ENCODE measurements around the gene CFAP92.

The CFAP92 gene, protein sequence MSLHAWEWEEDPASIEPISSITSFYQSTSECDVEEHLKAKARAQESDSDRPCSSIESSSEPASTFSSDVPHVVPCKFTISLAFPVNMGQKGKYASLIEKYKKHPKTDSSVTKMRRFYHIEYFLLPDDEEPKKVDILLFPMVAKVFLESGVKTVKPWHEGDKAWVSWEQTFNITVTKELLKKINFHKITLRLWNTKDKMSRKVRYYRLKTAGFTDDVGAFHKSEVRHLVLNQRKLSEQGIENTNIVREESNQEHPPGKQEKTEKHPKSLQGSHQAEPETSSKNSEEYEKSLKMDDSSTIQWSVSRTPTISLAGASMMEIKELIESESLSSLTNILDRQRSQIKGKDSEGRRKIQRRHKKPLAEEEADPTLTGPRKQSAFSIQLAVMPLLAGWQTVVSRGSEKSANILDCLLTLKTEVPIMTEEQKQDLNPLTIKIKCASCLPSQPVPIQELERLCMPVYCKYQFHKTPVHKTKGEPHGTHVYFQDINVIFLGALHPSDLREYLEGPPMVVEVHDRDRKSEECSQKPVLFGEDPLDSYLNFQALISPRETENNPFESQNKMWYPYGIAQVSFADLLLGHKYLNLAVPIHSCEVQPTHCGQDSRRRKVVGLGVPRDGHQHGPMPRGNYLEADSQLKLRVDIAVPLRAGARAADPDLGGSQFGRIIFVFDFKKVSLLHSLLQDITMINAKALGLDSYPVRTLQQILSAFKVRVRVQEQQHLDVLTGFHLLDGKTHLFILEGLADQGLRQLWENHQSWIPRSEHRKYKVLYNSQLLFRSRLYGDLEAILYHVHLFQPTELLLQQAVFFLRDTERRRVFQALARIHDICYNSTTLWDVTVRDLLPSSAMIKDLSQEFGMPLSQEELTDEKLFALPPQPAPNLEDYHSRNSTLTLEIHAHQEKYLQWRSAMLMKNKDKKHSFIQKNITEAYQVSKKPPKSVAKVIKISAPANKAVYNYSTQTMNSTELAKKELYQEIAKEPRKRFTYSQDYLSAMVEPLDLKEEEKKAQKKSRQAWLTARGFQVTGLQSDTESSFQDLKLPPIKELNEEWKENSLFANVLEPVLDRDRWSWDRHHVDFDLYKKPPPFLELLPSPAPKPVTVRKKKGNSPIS

DNA sequence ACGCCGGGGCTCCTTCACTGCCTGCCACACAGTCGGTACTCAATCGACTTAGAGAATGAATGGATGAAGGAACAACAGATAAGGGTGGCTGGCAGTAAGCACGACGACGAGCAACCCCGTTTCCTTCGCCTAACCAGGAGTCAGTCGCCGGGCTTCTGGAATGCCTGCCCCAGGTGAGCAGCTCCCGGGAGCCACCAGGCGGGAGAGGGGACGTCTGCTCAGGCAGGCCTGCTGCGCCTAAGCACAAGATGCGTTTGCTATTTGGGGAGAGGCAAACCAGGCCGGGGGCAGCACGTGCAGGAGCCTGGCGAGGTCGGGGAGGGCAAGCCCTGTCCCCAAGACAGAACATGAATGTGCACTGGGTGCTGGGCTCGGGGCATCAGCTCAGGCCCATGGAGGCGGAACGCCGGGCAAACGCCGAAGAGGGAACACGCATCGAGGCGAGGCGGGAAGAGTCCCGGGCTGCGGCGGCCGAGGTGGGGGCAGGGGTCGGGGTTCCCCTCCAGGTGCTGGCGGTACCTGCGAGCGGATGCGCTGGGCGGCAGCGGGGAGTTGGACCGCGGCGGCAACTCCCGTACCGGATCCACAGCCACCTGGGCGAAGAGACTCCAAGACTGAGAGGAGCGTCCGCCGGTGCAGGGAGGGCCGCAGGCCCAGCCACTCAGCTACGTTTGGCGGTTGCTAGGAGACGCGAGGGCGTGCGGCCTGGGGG, at the start of gene CFAP92:
CFAP92 (minus strand) TSS at position 616 of the 712 bp plus-strand sequence. CDS start 772 bp downstream, outside the sequence.
- DNase-seq, result peak in 56 of 58 donors; percentile 6 to 89 (median 66)

DNA sequence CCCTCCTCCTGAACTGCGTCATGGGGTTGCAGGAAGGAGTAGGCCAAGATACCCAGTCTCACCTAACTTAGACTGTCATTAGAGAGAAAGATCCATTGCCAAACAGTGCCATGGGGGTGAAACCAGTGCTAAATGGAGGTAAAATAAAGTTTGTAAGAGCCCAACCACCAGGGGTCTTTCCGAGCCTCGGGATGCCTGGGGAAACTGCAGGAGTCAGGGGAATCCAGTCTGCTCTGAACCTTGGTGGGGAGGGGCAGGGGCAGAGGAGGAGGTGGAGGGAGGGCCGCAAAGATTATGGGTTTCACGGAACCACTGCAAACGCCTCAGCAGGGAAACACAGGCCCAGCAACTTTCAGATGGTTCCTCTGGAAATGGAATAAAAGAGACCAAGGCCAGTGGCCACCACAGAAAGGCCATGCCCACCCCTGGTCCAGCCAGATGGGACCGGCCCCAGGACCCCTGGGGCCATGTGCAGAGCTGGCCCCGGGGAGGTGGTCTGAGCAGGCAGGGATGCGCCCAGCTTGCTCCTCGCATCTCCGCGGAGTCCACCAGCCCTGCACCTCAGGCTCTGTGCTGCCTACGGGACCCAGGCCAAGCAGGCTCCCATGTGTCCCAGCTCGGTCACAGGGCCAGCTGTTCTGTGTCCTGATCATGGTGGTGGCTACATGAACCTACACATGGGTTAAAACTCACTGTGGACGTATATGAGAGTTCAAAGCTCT, 46.9 kb upstream of the CFAP92 start:
- no peak for DNase-seq

GRCh38 chr3:129040039-129040336, 46.1 kb upstream of the CFAP92 start:
- DNase-seq, result no peak

DNA sequence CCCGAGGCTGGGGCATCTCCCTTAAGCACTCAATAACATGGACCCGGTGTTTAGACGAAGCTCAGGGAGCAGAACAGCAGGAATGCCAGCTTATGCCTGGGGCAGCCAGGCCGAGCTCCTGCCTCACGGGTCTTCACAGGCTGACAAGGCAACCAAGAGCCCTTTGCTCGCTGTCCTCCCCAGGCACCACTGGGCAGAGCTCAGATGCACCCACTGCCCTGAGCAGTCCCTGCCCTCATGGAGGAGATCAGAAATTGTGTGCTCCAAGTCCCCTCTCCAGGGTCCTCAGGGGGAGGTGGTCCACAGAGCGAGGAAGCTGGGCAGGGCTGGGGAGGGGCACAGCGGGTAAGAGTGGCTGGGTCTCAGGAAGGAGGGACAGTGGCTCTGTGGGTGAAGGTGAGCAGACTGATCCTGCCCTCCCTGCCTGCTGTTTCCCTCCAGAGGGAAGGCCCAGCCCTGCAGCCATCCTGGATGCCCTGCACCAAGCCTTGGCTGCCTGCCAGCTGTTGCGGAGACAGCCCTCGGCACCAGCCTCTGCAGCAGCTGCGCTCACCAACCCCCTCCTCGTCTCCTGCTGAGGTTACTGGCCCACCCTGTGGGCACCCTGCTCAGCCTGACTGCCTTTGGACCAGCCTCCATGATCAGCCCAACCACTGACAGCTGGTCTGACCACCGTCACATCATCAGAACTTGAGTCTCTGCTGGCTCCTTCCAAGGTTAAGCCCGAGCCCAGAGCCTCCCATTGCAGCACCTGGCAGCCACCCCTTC, 45.6 kb upstream of the CFAP92 start:
- DNase-seq, result peak in 2 of 58 donors; percentile 7 to 31

GRCh38 chr3:129038121-129038855, 44.4 kb upstream of the CFAP92 start:
- DNase-seq, result no peak

DNA sequence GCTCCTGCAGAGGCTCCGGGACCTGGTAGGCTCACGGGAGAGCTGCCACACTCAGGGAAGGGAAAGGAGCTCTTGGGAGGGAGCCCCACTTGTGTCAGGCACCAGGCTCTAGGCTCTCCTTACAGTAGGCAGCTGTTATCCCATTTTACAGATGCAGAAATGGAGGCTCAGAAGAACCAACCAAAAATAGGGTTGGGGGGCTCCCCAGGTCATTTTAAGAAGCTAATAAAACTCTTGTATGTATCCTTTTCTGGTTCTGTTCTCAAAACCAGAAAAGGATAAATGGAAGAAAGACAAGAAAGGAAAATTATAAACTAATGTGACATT, 43.2 kb upstream of the CFAP92 start:
- no peak for DNase-seq

- no peak for DNase-seq
Observed at GRCh38 chr3:129036222-129037092, 42.6 kb upstream of the CFAP92 start.

DNA sequence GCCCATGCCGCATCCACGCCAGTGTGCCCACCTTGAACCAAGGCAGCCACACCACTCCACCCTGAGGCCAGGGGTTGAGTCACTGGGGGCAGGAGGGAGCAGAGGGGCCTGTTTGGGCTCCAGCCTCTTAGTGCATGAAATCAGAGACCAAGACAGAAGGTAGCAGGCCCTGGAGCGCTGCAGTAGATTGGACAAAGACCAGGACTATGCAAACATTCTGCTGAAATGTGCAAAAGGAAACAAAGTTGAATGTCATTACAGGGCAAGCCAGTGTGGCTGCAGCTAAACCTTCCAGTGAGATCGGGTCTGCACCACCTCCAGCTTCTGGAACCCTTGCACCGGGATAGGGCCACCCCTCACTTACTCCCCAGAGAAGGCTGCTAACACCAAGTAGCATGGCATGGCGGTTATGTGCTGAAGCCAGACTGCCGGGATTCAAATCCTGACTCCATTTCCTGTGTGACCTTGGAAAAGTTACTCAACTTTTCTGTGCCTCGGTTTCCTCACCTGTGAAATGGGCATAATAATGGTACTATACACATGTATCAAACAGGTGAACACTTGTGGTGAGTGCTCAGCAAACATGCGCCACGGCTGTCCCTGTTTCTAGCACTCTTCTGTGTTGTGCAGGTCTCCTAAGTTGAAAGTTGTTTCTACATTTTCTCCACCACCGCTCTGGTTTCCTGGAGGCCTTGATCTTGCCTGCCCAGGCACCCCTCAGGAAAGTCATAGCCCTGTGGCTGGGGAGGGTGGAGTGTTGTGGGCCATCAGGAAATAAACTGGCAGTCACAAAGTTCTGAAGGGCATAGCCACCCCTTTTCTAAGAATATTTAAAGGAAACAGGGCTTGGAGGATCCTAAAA, 41.7 kb upstream of the CFAP92 start:
- DNase-seq, result no peak

DNA sequence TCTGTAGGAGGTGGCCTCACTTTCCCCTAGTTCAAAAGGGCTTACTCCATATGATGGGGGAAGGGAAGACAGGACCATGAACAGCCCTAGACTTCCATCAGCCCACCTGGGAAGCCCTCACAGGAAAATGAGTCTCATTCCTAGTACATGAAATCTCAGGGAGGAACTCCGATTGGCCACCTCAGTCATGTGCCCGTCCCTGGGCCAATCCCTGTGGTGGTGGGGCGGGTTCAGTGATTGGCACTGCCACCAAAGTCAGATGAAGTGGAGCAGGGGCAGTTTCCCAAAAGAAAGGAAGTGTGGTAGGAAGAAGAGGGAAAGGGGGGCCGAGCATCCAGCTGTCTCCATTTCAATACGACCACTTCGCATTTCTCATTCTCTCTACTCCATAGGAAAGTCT, 40.8 kb upstream of the CFAP92 start:
- no peak for DNase-seq

DNA sequence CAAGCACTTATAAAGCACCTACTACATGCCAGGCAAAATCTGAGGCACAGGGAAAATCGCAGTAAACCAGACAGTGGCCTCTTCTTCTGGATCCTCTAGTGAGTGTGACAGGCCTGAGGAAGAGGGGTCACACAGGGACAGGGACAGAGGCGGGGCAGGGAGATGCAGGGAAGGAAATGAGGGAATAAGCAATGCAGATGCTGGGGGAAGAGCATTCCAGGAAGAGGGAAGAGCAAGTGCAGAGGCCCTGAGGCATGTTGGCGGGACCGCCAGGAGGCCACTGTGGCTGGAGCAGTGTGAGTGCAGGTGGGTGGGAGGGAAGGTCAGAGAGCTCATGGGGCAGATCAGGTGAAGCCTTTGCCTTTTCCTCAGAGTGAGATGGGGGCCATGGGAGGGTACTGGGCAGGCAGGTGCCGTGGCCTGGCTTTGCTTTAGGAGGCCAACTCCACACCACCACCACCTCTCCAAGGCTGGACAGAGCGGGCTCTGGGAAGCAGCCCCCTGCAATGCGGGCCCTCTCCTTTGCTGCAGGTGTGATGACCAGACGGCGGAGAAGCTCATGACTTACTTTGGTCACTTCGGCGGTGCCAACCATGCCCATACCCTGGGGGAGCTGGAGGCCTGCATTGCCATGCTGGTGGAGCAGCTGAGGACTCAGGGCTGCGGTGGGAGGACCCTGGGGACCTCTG, 39.9 kb upstream of the CFAP92 start:
- DNase-seq, result no peak

- DNase-seq, result no peak
Observed at GRCh38 chr3:129033151-129033550, 39.3 kb upstream of the CFAP92 start.

- no peak for DNase-seq
Observed at GRCh38 chr3:129032716-129033115, 38.8 kb upstream of the CFAP92 start.

DNA sequence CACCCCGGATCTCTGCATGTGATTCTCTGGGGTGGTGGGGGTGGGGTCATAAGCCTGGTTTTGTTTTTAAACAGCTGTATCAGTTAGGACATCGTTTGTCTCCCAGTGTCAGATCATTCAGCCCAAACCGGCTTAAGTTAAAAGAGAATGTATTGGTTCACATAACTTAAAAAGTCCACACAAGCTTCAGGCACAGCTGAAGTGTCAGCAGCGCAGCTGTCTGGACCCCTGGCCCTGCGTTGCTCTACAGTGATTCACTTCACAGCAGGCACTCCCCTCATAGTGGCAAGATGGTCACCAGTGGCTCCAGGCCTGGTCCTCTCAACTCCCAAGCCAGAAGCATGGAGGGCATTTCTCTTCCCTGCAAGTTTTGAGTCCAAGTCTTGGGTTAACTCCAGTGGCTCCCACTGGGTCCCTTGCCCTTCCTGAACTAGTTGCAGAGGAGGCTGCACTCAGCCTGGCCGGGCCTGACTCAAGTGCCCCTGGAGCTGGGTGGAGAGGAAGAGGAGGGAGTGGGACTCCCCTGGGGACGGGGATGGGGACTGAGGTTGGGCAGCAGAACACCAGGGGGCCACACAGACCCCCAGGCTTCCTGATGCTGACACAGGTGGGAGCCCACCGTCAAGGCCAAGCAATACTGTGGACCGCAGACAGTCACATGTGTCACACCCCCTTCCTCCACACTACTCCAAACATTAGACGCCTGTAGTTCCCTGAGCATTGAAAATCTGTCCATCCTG, 37.8 kb upstream of the CFAP92 start:
- no peak for DNase-seq

- no peak for DNase-seq
Observed at GRCh38 chr3:129030611-129031010, 36.7 kb upstream of the CFAP92 start.

DNA sequence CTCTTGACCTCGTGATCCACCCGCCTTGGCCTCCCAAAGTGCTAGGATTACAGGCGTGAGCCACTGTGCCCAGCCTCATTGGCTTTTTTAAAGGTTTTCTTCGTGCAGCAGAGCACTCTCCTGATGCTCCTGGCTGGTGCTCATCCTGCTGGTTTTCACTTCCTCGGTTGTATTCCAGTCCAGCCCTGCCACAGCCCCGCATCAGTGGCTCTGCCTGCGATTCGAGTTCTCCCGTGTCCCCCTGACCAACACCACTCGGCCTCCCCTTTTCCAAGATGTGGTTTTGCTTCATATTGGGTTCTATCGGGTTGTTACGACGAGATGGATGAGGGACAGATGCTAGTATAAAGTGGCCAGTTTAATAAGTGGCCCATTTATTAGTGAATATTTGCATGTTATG, 35.0 kb upstream of the CFAP92 start:
- DNase-seq, result no peak

- no peak for DNase-seq
Observed at GRCh38 chr3:129027544-129027880, 33.6 kb upstream of the CFAP92 start.

Data from anterior cingulate cortex (tissue), 58 donors.